Ovary (tissue), 3 donors: Measurements from ENCODE around the gene LRRC4C.

ENCODE experiments used
- CTCF ChIP-seq, 3 donors: fragments of 450-650 bp in 2 of 3; fragments of 200-600 bp in 1 of 3; IDR thresholded peaks; one replicate each; pipeline versions ENCODE4 v1.5.1 to v1.8.0; 2016 to 2022; ENCODE audit warnings: antibody characterized with exemption in 3 of 3, mild to moderate bottlenecking in 1 of 3
- EP300 ChIP-seq: sonication (generic); formaldehyde crosslinking; IDR thresholded peaks from one replicate; pipeline ENCODE4 v1.6.1; 2017; ENCODE audit warnings: antibody characterized with exemption
- POLR2A ChIP-seq: fragments of 450-650 bp; IDR thresholded peaks from one replicate; pipeline ENCODE4 v1.6.1; 2017; ENCODE audit warnings: antibody characterized with exemption, mild to moderate bottlenecking, moderate library complexity
- donor health status: DM: no; HTN: no; CAD: no.

GRCh38 chr11:41483956-41484355 is 24.5 kb upstream of the LRRC4C start:
- TF ChIP-seq POLR2A (no peak), CTCF (IDR thresholded peaks at IDR 0.05) (no peak), EP300 (no peak)
